ENCODE measurements around the gene PLEKHA6. TPM values are rescaled to one million over a fixed set of nuclear protein-coding genes. Genes with fewer than 3 reads are reported as not detected.
A peak's percentile ranks its signal among the peaks of the same experiment; 100 is the strongest.

Gene PLEKHA6
- total and polyA plus RNA-seq, 4 donors = 17.1 to 33.2 (median 26.6) TPM

DNA sequence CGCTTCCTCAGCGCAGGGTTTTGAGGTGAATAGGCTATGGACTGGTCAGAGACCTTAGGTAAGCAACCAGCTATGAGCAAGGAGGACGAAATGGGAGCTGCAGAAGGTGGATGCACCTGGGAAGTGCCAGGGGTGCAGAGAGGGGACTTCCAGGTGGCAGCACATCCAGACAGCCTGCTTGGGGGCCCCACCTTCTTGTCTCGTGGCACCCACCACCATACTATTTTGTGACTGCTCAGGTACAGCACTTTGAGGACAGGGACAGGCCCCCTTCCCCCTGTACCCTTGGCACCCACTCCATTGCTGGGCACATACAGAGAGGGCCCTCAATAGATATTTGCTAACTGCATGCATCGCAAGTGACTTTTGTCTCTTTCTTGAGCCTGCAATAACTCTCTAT is 162.7 kb downstream of the PLEKHA6 start:
- Histone ChIP-seq H3K4me3 (ENCODE audit: low read depth, low read length) (no peak overlapping the region), H3K36me3 (ENCODE audit: control insufficient read depth, insufficient read depth, low read length) (no peaks in the 10 kb centered on the region), H3K27me3 (ENCODE audit: control insufficient read depth, insufficient read depth, low read length) (peaks cover 6% of the 10 kb centered on the region), H3K9me3 (ENCODE audit: control insufficient read depth, insufficient read depth, low read length) (no peaks in the 10 kb centered on the region), H3K4me1 (ENCODE audit: control insufficient read depth, insufficient read depth, low read length) (peaks cover 39% of the 10 kb centered on the region), H3K27ac (ENCODE audit: low read depth, low read length) (no peak overlapping the region)
- 82% methylated on average over 4 of the region's 5 CpGs for WGBS (ENCODE audit: insufficient coverage)
- DNase-seq (ENCODE audit: low read depth in 4 of 6, low spot score in 6 of 6) = no peak

DNA sequence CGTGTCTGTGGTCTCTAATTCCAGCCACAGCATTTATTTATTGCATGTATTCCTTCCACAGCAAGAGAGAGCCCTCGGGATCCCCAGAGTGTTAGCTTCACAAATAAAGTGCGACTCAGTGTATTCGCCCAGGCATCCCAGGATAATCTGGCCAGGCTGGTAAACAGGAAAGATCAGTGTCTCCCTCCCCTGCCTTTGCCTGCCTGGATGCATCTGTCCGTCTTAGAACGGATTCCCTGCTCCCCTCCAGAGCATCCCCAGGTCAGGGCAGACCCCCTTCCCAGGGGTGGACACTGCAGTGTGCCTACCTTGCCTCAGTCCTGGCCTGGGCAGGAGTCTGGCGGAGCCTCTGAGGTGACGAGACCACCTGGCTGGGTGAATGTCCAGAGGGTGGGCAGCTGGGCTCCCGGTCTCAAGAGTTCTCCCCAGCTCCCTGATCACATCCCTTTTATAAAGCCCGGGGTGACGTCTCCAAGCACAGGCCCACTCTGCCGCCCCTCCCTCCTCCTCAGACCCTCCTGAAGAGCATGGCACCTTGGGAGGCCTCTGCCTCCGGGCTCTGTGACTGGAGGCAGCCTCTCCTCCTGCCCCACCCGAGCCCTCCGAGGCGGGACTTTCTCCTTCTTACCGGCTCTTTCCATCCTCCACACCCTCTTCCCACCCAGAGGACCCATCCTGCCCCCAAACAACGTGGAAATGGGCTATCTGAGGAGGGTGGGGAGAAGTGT is 163.5 kb downstream of the PLEKHA6 start, which contains the start of gene KISS1:
Gene KISS1 (minus strand): TSS at position 424 of the 728 bp plus-strand sequence. CDS start 3,615 bp downstream, outside the sequence.
- Histone ChIP-seq H3K27ac (ENCODE audit: low read depth, low read length) (no peak within 1 kb of the TSS), H3K9me3 (ENCODE audit: control insufficient read depth, insufficient read depth, low read length) (no peaks in the 10 kb centered on the region), H3K27me3 (ENCODE audit: control insufficient read depth, insufficient read depth, low read length) (peaks cover 6% of the 10 kb centered on the region), H3K4me3 (ENCODE audit: low read depth, low read length) (no peak within 1 kb of the TSS), H3K4me1 (ENCODE audit: control insufficient read depth, insufficient read depth, low read length) (peaks cover 46% of the 10 kb centered on the region), H3K36me3 (ENCODE audit: control insufficient read depth, insufficient read depth, low read length) (no peaks in the 10 kb centered on the region)
- DNase-seq (ENCODE audit: low read depth in 4 of 6, low spot score in 6 of 6) = peak in 1 of 6 donors; percentile 41
- 58% methylated on average over 12 of the region's 18 CpGs for WGBS (ENCODE audit: insufficient coverage)

DNA sequence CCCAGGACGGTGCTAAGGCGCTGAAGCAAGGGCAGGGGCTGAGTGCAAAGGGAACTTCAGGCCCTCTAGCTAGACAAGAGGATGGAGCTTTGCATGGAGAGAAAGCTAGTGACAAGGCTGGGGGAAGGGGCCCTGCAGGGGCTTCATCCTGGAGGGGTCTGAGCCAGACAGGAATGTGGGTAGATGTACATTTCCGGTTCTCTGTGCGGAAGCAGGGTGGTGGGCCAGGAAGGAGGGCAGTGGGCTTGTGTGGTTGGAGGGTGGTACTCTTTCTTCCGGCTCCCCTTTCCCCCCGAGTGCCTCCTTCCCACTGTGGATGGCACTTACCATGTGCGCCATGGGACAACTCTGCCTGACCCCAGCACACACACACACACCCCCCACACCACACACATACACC is 165.0 kb downstream of the PLEKHA6 start:
- no peak overlapping the region for H3K27ac ChIP-seq (ENCODE audit: low read depth, low read length)
- 66% methylated on average over 2 of the region's 7 CpGs for WGBS (ENCODE audit: insufficient coverage)
- no peaks in the 10 kb centered on the region for H3K9me3 ChIP-seq (ENCODE audit: control insufficient read depth, insufficient read depth, low read length)
- H3K27me3 ChIP-seq (ENCODE audit: control insufficient read depth, insufficient read depth, low read length) = peaks cover 7% of the 10 kb centered on the region
- no peak for DNase-seq (ENCODE audit: low read depth in 4 of 6, low spot score in 6 of 6)
- H3K36me3 ChIP-seq (ENCODE audit: control insufficient read depth, insufficient read depth, low read length) = no peaks in the 10 kb centered on the region
- peaks cover 57% of the 10 kb centered on the region for H3K4me1 ChIP-seq (ENCODE audit: control insufficient read depth, insufficient read depth, low read length)
- H3K4me3 ChIP-seq (ENCODE audit: low read depth, low read length) = no peak overlapping the region

DNA sequence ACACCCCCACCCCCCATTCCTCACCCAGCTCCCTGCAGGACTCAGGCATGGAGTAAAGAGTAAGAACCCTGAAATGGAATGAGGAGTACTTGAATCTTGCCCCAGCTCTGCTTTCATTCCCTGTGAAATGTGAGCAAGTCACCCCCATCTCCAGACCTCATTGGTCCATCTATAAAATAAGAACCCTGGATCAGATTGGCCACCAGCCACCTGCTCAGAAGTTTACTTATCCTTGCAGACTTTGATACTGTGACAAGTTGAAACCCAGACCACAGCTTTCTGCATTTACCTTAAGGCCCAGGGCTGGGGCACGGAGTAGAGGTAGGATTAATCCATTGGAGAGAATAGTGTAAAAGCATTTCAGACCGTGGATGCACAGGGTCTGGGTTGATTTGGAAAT is 165.6 kb downstream of the PLEKHA6 start:
- H3K27me3 ChIP-seq (ENCODE audit: control insufficient read depth, insufficient read depth, low read length) = peaks cover 13% of the 10 kb centered on the region
- no peaks in the 10 kb centered on the region for H3K36me3 ChIP-seq (ENCODE audit: control insufficient read depth, insufficient read depth, low read length)
- 100% methylated on average over 2 of the region's 2 CpGs for WGBS (ENCODE audit: insufficient coverage)
- no peaks in the 10 kb centered on the region for H3K9me3 ChIP-seq (ENCODE audit: control insufficient read depth, insufficient read depth, low read length)
- peaks cover 58% of the 10 kb centered on the region for H3K4me1 ChIP-seq (ENCODE audit: control insufficient read depth, insufficient read depth, low read length)
- H3K4me3 ChIP-seq (ENCODE audit: low read depth, low read length) = no peak overlapping the region
- no peak for DNase-seq (ENCODE audit: low read depth in 4 of 6, low spot score in 6 of 6)
- H3K27ac ChIP-seq (ENCODE audit: low read depth, low read length) = no peak overlapping the region

DNA sequence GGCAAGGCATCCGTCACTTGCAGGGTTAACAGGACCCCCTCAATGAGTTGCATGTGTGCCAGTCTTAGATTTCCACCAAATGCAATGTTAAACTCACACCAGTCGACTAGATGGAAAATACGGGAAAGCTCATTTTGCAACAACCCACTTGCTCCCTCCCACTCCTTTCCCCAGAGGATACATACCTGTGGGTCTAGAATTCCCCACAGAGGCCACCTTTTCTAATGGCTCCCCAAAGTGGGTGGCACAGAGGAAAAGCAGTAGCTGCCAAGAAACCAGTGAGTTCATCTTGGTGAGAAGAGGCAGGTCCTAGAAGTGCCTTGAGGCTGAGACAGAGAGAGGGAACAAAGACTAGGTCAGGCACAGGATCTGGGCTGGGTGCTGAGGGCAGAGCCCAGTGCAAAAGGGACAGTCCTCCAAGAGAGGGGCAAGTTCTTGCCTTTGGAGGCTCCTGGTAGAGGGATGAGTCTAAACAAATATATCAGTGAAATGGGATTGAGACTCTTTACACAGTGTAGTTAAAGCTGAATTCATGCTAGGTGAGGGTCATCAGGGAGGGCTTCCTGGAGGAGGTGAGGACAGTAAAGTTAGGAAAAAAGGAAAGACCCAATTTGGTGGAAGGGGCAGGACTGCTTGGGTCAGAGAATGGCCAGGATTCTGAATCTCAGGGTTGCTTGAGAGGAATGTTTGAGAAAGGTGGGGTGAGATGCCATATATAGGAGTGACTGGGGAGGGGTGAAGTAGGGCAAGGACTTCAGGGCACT is 167.0 kb downstream of the PLEKHA6 start:
- Histone ChIP-seq H3K4me1 (ENCODE audit: control insufficient read depth, insufficient read depth, low read length) (peaks cover 50% of the 10 kb centered on the region), H3K27me3 (ENCODE audit: control insufficient read depth, insufficient read depth, low read length) (peaks cover 18% of the 10 kb centered on the region), H3K4me3 (ENCODE audit: low read depth, low read length) (no peak overlapping the region), H3K27ac (ENCODE audit: low read depth, low read length) (no peak overlapping the region), H3K9me3 (ENCODE audit: control insufficient read depth, insufficient read depth, low read length) (no peaks in the 10 kb centered on the region), H3K36me3 (ENCODE audit: control insufficient read depth, insufficient read depth, low read length) (no peaks in the 10 kb centered on the region)
- 60% methylated on average over 1 of the region's 3 CpGs for WGBS (ENCODE audit: insufficient coverage)
- no peak for DNase-seq (ENCODE audit: low read depth in 4 of 6, low spot score in 6 of 6)

DNA sequence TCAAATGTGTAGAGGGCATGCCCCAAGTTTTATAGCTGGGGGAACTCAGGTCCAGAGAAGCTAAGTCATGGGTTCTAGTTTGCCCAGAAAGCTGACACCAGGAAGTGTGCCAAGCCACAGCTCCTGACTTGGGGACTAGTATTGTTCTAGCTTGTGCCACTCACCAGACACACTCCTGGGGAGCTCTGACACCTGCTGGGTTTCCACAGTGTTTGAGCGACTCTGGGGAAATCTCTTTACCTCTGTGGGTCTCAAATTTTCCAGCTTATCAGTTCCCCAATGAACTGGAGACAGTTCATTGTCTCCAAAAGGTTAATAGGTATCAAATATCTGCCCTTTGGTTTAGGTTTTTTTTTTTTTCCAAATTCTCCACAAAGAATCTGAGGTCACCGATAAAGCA is 167.7 kb downstream of the PLEKHA6 start:
- Histone ChIP-seq H3K36me3 (ENCODE audit: control insufficient read depth, insufficient read depth, low read length) (no peaks in the 10 kb centered on the region), H3K27ac (ENCODE audit: low read depth, low read length) (peak overlapping the region; percentile 26), H3K4me1 (ENCODE audit: control insufficient read depth, insufficient read depth, low read length) (peaks cover 50% of the 10 kb centered on the region), H3K4me3 (ENCODE audit: low read depth, low read length) (no peak overlapping the region), H3K27me3 (ENCODE audit: control insufficient read depth, insufficient read depth, low read length) (peaks cover 22% of the 10 kb centered on the region), H3K9me3 (ENCODE audit: control insufficient read depth, insufficient read depth, low read length) (no peaks in the 10 kb centered on the region)
- WGBS (ENCODE audit: insufficient coverage) = 100% methylated on average over 1 of the region's 2 CpGs
- DNase-seq (ENCODE audit: low read depth in 4 of 6, low spot score in 6 of 6) = no peak

DNA sequence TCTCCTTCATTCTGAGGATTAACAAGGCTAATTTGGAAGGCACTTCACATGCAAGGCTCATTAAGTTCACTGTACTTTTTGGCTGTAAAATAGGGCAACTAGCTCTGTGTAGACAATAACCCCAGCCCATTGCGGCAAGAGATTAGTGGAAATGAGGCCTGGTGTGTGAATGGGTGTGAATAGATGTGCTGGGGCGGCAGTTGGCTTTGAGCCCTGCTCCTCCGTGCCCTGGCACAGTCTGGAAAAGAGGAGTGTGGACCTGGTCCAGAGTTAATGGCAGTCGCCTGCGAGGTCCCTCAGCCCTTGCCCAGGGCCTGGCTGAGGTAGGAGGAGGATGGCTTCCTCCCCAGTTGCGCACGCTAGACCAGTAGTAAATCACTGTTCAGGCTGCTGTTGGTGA is 168.3 kb downstream of the PLEKHA6 start:
- H3K4me1 ChIP-seq (ENCODE audit: control insufficient read depth, insufficient read depth, low read length) = peaks cover 50% of the 10 kb centered on the region
- H3K27me3 ChIP-seq (ENCODE audit: control insufficient read depth, insufficient read depth, low read length) = peaks cover 22% of the 10 kb centered on the region
- no peak overlapping the region for H3K27ac ChIP-seq (ENCODE audit: low read depth, low read length)
- H3K9me3 ChIP-seq (ENCODE audit: control insufficient read depth, insufficient read depth, low read length) = no peaks in the 10 kb centered on the region
- no peak overlapping the region for H3K4me3 ChIP-seq (ENCODE audit: low read depth, low read length)
- DNase-seq (ENCODE audit: low read depth in 4 of 6, low spot score in 6 of 6) = peak; percentile 58 to 94 (median 82)
- no peaks in the 10 kb centered on the region for H3K36me3 ChIP-seq (ENCODE audit: control insufficient read depth, insufficient read depth, low read length)
- 28% methylated on average over 5 of the region's 7 CpGs for WGBS (ENCODE audit: insufficient coverage)

DNA sequence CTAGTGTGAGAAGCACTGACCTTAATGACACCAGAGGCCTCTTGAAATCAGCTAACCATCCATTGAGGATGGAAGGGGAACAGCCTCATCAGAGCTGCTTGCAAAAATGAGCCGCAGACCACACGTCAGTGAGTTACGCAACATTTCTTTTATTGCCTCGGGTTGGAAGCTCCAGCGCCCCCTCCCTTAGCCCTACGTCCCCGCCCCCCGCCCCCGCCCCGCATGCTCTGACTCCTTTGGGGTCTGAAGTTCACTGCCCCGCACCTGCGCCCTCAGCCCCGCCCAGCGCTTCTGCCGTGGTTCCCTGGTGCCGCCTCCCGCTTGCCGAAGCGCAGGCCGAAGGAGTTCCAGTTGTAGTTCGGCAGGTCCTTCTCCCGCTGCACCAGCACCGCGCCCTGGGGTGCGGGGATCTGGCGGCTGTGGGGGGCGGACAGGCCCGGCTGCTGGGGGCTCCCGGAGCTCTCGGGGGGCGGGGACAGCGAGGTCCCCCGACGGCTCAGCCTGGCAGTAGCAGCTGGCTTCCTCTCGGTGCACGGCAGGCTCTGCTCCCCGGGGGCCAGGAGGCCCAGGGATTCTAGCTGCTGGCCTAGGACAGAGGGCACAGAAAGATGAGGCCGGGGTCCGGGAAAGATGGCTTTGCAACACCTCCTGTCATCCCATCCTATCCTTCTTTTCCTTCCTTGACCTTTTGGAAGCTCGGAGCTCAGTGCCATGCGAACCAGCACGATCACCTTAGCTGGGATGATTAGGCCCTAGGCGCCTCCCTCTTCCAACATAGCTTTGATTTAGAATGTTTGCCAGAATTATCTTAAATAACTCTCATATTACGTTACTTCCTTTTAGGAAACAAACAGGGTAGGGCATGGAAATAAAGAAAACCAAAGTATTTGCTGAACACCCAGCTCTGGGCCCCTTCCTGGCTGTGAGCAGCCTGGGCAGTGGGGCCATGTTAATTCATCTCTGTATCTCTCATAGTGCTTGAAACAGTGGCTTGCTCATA is 169.2 kb downstream of the PLEKHA6 start:
- H3K27me3 ChIP-seq (ENCODE audit: control insufficient read depth, insufficient read depth, low read length) = peaks cover 22% of the 10 kb centered on the region
- no peaks in the 10 kb centered on the region for H3K36me3 ChIP-seq (ENCODE audit: control insufficient read depth, insufficient read depth, low read length)
- peaks cover 44% of the 10 kb centered on the region for H3K4me1 ChIP-seq (ENCODE audit: control insufficient read depth, insufficient read depth, low read length)
- H3K4me3 ChIP-seq (ENCODE audit: low read depth, low read length) = no peak overlapping the region
- H3K27ac ChIP-seq (ENCODE audit: low read depth, low read length) = no peak overlapping the region
- peak in 2 of 6 donors; percentile 44 to 78 for DNase-seq (ENCODE audit: low read depth in 4 of 6, low spot score in 6 of 6)
- H3K9me3 ChIP-seq (ENCODE audit: control insufficient read depth, insufficient read depth, low read length) = no peaks in the 10 kb centered on the region
- WGBS (ENCODE audit: insufficient coverage) = 10% methylated on average over 31 of the region's 44 CpGs

DNA sequence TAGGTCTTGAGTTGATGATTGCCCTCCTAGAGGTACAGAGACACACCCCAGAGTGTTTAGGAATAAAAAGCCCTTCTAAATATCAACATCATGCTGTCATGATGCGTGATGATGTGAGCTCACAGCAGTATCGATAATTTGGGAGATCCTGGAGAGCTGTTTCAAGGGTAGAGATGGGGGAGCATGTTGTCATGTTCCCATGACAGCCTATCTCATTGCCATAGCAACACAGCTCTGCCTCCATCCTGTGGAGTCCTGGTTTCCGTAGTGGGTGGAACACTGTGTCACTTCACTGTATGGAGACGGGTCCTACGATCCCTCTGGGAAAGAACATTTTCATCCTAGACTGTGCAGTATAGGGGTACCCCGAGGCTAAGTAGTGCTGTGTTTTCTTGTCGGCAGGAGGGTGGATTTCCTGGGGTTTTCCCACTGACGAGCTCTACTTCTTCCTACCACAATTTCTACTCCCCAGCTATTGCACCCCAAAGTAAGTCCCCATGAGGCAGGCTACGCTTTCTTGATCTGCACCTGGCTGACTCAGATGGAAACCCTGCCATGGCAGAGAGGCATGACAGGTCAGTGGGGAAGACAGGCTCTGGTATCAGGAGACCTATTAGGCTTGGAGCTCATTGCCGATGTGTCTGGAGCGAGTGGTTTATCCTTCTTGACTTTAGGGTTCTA is 170.6 kb downstream of the PLEKHA6 start:
- no peaks in the 10 kb centered on the region for H3K9me3 ChIP-seq (ENCODE audit: control insufficient read depth, insufficient read depth, low read length)
- 71% methylated on average over 5 of the region's 11 CpGs for WGBS (ENCODE audit: insufficient coverage)
- peak in 4 of 6 donors; percentile 47 to 94 (median 64) for DNase-seq (ENCODE audit: low read depth in 4 of 6, low spot score in 6 of 6)
- peaks cover 22% of the 10 kb centered on the region for H3K27me3 ChIP-seq (ENCODE audit: control insufficient read depth, insufficient read depth, low read length)
- H3K4me1 ChIP-seq (ENCODE audit: control insufficient read depth, insufficient read depth, low read length) = peaks cover 39% of the 10 kb centered on the region
- H3K4me3 ChIP-seq (ENCODE audit: low read depth, low read length) = no peak overlapping the region
- no peaks in the 10 kb centered on the region for H3K36me3 ChIP-seq (ENCODE audit: control insufficient read depth, insufficient read depth, low read length)
- H3K27ac ChIP-seq (ENCODE audit: low read depth, low read length) = no peak overlapping the region

Data from spinal cord (tissue), 10 donors.